Choroid plexus epithelial cell (primary cell): Measurements from ENCODE around the gene GLMP.
A peak's percentile ranks its signal among the peaks of the same experiment; 100 is the strongest.

ENCODE experiments used
- DNase-seq: peaks from one replicate; pipeline ENCODE4 v3.0.0-alpha.2; 2010; ENCODE audit warnings: low read depth
- H3K4me3 ChIP-seq: 2 replicates; pipeline ENCODE4 v1.5.1; 2011; ENCODE audit warnings: low read depth, mild to moderate bottlenecking, control low read depth, low read length, moderate library complexity
- TF ChIP-seq, protein P1 (sequence below): conservative IDR thresholded peaks from 2 replicates; pipeline ENCODE4 v1.5.1; 2011; ENCODE audit warnings: low read depth, mild to moderate bottlenecking, control low read depth, inconsistent platforms, low read length, moderate library complexity

Gene GLMP

DNA sequence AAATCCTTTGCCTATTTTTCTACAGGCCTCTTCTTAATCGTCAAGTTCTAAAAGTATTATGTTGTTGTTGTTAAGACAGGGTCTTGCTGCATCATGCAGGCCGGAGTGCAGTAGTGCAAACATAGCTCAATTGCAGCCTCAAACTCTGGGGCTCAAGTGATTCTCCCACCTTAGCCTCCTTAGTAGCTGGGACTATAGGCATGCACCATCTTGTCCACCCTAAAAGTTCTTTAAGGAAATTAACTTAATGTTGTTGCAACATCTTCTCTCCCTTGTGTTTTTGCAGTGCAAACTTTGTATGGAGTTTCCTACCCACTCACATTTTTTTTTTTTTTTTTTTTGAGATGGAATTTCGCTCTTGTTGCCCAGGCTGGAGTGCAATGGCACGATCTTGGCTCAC is 7.8 kb upstream of the GLMP start:
- H3K4me3 ChIP-seq = no peak overlapping the region
- TF ChIP-seq, protein P1, sequence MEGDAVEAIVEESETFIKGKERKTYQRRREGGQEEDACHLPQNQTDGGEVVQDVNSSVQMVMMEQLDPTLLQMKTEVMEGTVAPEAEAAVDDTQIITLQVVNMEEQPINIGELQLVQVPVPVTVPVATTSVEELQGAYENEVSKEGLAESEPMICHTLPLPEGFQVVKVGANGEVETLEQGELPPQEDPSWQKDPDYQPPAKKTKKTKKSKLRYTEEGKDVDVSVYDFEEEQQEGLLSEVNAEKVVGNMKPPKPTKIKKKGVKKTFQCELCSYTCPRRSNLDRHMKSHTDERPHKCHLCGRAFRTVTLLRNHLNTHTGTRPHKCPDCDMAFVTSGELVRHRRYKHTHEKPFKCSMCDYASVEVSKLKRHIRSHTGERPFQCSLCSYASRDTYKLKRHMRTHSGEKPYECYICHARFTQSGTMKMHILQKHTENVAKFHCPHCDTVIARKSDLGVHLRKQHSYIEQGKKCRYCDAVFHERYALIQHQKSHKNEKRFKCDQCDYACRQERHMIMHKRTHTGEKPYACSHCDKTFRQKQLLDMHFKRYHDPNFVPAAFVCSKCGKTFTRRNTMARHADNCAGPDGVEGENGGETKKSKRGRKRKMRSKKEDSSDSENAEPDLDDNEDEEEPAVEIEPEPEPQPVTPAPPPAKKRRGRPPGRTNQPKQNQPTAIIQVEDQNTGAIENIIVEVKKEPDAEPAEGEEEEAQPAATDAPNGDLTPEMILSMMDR = no peak
- DNase-seq = no peak

DNA sequence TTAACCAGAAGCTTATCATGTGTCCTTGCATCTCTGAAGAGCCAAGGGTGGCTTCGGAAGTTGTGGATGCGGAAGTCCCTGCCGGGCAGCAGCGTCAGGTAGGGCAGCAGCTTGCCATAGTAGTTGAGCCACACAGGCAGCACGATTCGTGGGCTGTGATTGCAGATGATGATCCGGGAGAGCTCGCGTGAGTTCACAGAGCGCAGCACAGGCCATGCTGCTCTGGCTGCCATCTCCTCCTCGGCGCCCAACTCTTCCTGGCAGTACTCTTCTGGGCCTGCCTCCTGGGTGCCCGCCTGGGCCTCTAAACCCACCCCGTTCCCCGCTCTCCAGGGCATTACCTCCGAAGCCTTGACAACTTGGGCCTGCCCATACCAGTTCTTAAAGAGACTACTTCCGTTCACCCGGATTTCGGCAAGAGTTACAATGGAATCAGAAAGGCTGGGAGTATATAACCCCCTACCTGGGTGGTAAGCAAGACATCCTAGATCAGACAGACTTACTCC is 3.4 kb upstream of the GLMP start, which contains the start of gene VHLL:
VHLL (minus strand) TSS at position 456 of the 506 bp plus-strand sequence; CDS start at position 338, 118 bp downstream.
- DNase-seq = no peak
- H3K4me3 ChIP-seq = no peak within 1 kb of the TSS
- TF ChIP-seq, protein P1 = no peak

DNA sequence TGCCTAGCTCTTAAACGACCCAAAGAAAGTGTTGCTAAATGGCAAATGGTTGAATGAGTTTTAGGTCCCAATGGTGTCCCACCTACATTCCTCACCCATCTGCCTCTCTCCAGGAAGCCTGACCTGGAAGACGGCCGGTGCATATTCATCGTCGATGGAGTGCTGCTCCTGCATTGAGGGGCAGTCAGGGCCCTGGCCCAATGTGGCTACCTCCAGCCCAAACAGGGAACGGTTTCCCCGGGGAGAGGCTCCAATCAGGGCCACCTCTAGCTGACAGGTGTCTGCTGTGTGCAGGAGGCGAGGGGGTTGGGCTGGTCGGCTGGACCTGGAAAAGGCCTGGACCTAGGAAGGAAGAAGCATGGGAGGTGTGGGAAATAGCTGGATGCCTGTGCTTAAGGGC is 1.6 kb downstream of the GLMP start:
- TF ChIP-seq, protein P1 = no peak
- H3K4me3 ChIP-seq = no peak overlapping the region
- no peak for DNase-seq

DNA sequence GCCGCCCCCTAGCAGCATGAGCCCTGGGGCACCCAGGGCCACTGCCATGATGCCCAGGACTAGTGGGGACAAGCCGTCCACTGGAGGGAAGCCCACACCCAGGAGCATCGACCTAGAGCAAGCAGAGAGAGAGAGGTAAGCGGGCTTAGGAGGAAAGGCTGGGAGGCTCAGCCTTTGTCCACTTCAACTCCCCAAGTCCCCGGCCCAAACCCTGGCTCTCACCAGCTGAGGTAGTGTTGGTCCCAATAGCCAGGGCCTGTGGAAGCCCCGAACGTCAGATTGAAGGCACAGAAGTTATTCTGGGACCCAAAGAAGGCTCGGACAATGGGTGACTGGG is 2.4 kb downstream of the GLMP start:
- no peak overlapping the region for H3K4me3 ChIP-seq
- TF ChIP-seq, protein P1 = no peak
- no peak for DNase-seq

DNA sequence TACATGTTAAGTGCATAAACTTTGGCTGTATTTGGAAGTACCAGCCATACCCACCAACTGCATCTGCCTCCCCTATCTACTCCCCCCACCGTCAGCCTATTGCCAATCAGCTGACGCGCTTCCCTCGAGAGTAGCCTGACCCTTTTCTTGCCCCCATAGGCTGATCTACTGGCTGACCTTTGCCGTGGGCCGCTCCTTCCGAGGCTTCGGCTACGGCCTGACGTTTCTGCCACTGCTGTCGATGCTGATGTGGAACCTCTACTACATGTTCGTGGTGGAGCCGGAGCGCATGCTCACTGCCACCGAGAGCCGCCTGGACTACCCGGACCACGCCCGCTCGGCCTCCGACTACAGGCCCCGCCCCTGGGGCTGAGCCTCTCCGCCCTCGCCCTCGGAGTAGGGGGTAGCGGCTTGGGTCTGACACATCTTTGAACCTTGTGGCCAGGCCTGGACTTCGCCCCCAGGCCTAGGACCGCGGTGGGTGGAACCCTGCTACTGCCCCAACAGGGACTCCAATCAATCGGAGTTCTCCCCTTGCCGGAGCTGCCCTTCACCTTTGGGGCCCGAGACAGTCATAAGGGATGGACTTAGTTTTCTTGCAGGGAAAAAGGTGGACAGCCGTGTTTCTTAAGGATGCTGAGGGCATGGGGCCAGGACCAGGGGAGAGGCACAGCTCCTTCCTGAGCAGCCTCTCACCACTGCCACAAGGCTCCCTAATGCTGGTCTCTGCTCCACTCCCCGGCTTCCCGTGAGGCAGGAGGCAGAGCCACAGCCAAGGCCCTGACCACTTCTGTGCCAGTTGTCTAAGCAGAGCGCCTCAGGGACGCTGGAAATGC is 4.0 kb downstream of the GLMP start:
- TF ChIP-seq, protein P1 = no peak
- DNase-seq = peak; percentile 89
- H3K4me3 ChIP-seq = peak overlapping the region; percentile 74

DNA sequence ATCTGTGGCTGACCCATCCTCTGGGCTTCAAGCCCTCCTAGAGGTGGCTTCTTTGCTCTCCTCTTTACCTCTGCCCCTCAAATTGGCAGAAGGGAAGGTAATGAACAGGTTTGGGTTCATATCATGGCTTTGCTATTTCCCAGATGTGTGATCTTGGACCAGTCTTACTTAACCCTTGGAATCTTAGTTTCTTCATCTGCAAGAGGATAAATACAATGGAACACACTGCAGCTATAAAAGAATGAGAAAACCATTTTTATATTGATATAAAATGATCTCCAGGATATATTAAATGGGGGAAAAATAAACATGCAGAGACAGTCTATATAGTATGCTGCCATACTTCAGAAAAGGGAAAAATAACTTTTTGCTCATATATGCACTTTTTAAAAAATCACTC is 5.6 kb downstream of the GLMP start:
- H3K4me3 ChIP-seq = no peak overlapping the region
- TF ChIP-seq, protein P1 = no peak
- no peak for DNase-seq

DNA sequence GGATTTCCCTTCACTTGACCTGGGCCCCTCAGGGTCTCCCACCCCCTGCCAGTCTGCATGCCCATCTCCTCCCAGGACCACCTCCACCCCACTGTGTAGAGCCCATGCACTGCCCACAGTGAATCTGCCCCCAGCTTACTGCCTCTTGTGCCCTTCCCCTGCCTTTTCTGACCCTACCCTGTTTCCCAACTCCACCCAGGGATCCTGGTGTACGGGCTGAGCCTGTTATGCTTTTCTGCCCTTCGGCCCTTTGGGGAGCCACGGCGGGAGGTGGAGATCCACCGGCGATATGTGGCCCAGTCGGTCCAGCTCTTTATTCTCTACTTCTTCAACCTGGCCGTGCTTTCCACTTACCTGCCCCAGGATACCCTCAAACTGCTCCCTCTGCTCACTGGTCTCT is 9.4 kb downstream of the GLMP start:
- no peak for DNase-seq
- TF ChIP-seq, protein P1 = no peak
- no peak overlapping the region for H3K4me3 ChIP-seq
